Activated CD8-positive, alpha-beta memory T cell treated with anti-CD3 and anti-CD28 coated beads, Interleukin-2, amount 50 U/mL, for 24 hours (primary cell): Measurements from ENCODE around the gene DNAJC16.
"Not testable (repeated sequence)": the region's sequence is repeated elsewhere in the genome, so short reads cannot be mapped to it uniquely, and the experiment has no call there.

Source experiments
- DNase-seq: peaks from one replicate; pipeline ENCODE4 v3.0.0-alpha.2; 2020; ENCODE audit errors: extremely low read depth

DNAJC16 gene

DNA sequence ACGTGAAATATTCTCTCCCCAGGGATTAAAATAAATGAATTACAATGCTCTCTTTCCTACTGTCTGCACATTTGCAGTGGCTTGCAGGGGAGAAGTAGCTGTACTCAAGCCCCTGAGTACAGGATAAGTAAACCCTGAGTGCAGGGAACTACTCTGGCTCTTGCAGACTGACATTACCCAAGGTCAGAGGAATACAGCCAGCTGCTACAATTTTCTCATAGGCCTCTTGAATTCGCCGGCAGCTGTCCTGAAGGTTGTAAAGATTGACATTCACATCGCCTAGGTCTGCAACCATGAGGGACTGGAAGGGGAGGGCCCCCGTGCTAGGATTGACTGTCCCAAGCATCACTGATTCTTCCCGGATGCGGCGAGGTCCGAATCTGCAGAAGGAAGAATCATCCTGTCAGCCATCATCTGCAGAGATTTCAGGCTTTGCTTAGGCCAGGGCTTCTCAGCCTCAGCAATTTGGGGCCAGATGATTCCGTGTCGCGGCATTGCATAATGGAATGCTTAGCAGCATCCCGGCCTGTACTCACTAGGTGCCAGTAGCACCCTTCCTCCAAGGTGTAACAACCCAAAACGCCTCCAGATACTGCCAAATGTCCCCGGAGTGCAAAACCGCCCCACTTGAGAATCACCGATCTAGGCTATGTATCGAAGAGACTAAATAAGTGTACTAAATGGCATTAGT is 56.5 kb downstream of the DNAJC16 start:
- no peak for DNase-seq

DNA sequence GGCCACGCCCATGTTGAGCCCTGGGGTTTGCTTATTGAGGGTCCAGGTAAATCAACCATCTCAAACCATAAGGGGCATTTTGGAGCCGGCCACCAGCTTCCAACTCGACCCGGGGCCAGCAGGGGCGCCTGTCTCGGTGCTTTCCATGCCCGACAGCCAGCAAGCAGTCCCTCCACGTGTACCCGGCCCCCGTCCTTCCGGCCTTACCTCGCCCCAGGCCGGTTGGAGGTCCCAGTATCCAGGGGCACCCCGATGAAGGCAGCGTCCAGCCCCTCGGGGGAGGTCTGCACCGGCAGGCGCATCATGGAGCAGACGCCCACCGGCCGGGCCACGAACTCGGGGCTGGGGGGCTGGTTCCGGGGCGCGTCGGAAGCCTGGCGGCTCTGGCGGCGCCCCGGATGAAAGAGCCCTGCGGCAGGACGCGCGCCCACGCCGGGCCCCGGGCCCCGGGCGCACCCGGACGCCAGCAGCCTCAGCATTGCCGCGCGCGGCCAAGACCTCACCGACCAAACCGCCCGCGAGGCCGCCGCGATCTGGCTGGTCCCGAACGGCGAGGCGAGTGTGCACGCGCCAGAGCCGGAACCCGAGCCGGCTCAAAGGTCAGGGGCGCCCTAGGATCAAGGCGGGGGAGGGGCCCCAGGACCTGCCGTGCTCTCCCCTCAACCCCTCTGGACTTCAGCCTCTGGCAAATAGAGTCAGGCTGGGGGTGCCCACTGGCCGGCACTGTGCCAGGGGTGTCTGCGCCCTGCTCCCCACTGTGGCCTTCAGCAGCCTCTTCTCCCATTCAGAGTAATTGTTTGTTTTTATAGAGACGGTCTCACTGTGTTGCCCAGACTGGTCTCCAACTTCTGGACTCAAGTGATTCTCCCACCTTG is 58.1 kb downstream of the DNAJC16 start, which contains the start of gene AGMAT:
TSS of gene AGMAT (minus strand) at position 563 of the 875 bp plus-strand sequence. CDS start at position 479, 84 bp downstream.
- DNase-seq, result no peak

DNA sequence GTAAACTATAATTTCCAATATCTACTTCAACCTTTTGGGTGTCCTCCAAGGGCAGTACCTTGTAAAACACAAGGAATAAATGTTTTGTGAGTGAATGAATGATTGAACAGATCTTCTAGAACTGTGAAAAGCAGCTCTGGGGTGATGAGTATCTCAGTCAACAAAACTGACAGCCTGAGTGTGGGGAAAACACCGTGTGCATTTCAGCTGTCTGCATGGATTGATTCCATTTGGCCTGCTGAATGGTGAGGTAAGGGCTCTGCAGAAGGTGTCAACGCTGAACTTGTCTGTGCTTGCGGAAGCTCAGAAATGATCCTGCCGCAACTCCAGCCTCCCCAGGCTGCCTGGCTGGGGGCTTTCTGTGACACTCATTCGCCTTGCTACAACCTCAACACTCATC is 65.6 kb downstream of the DNAJC16 start:
- no peak for DNase-seq

DNA sequence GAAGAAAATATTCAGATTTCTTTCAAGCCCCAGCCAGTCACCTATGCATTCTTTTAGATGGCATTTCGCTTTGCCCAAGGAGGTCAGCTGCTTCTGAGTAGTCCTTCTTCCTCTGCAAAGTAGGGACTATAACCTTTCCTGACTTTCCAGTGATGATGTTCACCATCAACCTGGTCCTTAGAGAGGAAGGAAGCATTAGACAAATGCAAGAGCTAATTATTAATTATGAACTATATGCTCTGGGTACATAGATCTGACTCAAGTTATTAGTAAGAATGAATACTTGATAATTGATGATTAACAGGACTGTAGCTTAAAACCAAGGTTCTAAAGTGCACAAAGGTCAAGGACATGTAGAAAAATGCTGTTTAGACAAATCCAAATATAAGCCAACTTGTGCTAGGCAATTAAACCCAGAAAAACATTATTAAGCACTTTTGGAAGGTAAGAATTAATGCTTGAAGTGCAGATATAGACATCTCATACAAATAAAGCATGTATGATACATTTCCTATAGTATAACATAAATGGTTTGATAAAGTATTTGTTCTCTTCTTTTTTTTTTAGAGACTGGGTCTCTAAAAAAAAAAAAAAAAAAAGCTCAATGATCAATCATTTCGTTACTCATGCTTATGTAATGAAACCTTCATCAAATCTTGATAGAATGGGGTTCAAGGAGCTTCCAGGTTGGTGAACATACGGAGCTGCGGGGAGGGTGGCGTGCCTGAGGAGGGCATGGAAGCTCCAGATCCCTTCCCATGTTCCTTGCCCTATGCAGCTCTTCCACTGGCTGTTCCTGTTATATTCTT is 69.4 kb downstream of the DNAJC16 start:
- no peak for DNase-seq

- DNase-seq, result no peak
Measured at GRCh38 chr1:15598436-15598835, 71.8 kb downstream of the DNAJC16 start.

GRCh38 chr1:15603050-15603965 is 76.7 kb downstream of the DNAJC16 start:
- DNase-seq, result peak; percentile 79

- not testable (repeated sequence) for DNase-seq
Measured at GRCh38 chr1:15603966-15604282, 77.3 kb downstream of the DNAJC16 start.

DNA sequence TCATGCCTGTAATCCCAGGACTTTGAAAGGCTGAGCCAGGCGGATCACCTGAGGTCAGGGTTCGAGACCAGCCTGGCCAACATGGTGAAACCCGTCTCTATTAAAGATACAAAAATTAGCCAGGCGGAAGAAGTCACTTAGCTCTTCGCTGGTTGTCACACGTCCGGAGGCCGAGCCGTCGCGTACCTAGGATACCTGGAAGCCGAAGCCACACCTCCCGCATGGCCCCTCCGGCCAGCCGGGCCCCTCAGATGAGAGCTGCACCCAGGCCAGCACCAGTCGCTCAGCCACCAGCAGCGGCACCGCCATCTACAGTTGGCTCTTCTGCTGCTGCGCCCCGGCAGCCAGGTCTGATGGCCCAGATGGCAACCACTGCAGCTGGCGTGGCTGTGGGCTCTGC is 77.8 kb downstream of the DNAJC16 start:
- not testable (repeated sequence) for DNase-seq

DNA sequence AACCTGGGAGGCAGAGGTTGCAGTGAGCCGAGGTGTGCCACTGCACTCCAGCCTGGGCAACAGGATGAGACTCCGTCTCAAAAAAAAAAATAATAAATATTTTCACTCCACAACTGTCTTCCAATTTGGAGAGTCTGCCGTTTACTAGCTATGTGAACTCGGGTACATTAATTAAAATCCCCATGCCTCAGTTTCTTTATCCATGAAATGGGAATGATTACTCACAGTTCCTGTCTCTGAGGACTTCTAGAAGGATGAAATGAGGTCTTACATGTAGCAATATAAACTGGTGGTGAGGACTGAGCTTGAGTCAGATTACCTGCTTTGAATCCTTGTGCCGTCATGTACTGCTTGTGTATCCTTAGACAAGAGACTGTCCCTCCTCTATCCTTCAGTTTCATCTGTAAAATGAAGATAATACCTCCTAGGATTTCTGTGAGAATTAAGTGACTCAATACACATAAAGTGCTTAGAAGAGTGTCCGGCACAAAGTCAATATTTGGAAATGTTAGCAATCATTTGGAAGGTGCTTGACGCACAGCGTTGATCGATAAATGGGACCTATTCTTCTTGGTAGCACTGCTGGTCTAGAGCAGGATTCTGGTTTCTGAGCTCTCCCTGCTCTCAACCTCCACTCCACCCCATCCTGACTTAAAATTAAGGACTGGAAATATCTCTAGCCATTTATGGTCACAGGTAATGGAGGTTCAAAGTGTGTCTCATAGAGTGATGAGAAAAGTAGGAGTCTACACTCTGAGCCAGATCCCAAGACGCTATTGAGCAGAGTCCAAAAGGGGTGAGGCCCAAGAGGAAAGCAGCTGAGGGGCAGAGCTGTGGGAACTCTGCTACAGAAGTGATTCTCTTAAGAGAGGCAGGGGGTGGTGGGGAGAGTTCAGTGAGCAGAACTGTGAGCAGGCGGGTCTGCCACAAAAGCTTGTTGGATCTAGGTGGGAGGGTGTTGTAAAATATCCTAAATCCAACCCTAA is 79.0 kb downstream of the DNAJC16 start:
- no peak for DNase-seq

DNA sequence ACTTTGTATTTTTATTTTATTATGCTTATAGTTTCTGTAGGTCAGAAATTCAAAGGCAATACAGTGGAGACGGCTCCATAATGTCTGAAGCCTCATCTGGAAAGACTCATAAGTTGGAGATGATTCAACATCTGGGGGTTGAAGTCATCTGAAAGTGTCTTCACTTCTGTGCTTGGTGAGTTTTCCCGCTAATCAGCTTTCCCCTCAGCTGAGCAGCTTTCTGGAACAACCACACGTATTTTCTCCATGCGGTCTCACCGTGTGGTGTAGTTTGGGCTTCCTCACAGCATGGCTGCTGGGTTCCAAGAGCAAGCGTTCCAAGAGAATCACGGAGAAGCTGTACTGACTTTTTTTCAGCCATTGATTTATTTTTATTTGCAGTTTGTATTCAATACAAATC is 83.0 kb downstream of the DNAJC16 start:
- DNase-seq, result no peak

DNA sequence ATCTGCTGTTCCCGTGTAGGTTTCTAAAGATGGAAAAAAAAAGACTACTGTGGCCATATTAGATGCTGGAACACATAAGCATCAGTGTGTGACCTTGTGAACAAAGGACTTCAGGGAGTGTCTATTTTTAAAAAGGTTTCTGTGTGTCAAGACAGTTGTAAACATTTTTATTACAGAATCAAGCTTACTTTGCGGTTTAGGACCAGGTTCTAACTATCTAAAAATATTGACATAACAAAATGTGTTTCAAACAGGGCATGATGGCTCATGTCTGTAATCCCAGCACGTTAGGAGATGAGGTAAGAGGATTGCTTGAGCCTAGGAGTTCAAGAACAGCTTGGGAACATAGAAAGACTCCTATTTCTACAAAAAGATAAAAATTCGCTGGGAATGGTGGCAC is 83.5 kb downstream of the DNAJC16 start:
- no peak for DNase-seq

DNA sequence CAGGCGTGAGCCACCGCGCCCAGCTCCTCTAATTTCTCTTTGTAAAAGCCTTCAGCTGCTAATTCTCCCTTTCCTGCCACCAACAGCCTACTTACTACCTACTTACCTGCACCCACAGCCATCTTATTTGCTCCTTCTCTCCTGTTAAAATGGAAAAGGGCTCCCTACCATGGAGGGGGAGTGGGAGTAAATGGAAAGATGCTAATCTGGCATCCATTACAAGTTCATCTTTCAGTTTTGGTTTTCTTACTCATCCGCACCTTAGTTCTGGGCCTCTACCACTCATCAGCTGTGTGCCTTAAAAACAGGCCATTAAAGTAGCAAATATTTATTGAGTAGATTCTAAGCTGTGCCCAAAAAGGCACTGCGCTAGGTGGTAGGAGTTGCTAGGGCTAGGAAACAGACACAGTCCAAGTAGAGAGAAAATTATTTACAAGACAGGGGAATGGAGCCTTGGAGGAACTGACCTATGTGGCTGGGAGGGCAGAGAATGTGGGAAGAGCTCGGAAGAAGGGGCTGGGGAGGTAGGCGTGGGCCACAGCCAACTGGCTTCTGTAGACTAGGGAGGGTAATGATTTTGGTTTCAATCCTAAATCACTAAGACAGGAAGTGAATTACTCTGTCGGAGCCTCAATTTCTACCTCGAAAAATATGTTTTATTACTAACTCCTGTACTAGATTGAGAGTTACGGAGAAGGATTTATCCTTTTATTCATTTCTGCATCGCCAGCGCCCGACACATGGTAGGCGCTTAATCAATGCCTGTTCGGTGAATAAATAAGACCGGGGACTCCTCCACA is 89.9 kb downstream of the DNAJC16 start:
- no peak for DNase-seq

- peak; percentile 76 for DNase-seq
Measured at GRCh38 chr1:15617173-15618076, 90.8 kb downstream of the DNAJC16 start, which contains the start of gene DDI2. DDI2 (plus strand) TSS chr1:15617458; CDS start chr1:15617671, 213 bp downstream.

GRCh38 chr1:15618077-15618654 is 91.5 kb downstream of the DNAJC16 start:
- no peak for DNase-seq

GRCh38 chr1:15618655-15619525 is 92.2 kb downstream of the DNAJC16 start:
- no peak for DNase-seq

- DNase-seq, result no peak
Measured at GRCh38 chr1:15620155-15620545, 93.5 kb downstream of the DNAJC16 start.
